Suprapubic skin (tissue), 4 donors: ENCODE measurements around the gene ENTREP3.

Experiments used
- POLR2A ChIP-seq, 2 donors: fragments of 450-650 bp; IDR thresholded peaks; one replicate each; pipeline ENCODE4 v1.6.1; 2017; ENCODE audit warnings: antibody characterized with exemption in 2 of 2, mild to moderate bottlenecking in 2 of 2, moderate library complexity in 2 of 2
- POLR2AphosphoS5 ChIP-seq, 3 donors: sonication (generic); formaldehyde crosslinking; IDR thresholded peaks; one replicate each; pipeline ENCODE4 v1.6.1; 2017; ENCODE audit warnings: antibody characterized with exemption in 3 of 3
- TF ChIP-seq, protein P1 (sequence below), 2 donors: fragments of 200-600 bp in 1 of 2; fragments of 450-650 bp in 1 of 2; sonication (generic) in 1 of 2; IDR thresholded peaks; one replicate each; pipeline ENCODE4 v1.5.1; 2016 to 2019; ENCODE audit warnings: antibody characterized with exemption in 2 of 2, mild to moderate bottlenecking in 1 of 2, moderate library complexity in 1 of 2

DNA sequence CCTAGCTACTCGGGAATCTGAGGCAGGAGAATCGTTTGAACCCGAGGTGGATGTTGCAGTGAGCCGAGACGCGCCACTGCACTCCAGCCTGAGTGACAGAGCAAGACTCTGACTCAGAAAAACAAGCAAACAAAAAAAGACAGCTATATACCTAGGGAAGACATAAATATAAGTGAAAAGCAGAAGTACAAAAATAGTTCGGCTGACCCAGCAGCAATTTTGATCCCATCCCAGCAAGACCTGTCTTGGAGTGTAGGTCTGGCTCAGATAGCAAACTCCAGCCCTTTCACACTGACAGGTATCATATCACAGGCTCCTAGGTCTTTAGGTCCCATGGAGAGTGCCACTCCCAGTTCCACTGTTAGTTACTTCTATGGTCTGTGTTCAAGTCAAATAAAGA lies 32.2 kb downstream of the ENTREP3 start:
- TF ChIP-seq, protein P1, sequence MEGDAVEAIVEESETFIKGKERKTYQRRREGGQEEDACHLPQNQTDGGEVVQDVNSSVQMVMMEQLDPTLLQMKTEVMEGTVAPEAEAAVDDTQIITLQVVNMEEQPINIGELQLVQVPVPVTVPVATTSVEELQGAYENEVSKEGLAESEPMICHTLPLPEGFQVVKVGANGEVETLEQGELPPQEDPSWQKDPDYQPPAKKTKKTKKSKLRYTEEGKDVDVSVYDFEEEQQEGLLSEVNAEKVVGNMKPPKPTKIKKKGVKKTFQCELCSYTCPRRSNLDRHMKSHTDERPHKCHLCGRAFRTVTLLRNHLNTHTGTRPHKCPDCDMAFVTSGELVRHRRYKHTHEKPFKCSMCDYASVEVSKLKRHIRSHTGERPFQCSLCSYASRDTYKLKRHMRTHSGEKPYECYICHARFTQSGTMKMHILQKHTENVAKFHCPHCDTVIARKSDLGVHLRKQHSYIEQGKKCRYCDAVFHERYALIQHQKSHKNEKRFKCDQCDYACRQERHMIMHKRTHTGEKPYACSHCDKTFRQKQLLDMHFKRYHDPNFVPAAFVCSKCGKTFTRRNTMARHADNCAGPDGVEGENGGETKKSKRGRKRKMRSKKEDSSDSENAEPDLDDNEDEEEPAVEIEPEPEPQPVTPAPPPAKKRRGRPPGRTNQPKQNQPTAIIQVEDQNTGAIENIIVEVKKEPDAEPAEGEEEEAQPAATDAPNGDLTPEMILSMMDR (IDR thresholded peaks at IDR 0.05) = no peak
- TF ChIP-seq POLR2A (IDR thresholded peaks at IDR 0.05) (no peak), POLR2AphosphoS5 (IDR thresholded peaks at IDR 0.05) (no peak)
